ENCODE data around the gene PLEKHG1. TPM values are rescaled to one million over a fixed set of nuclear protein-coding genes. Genes with fewer than 3 reads are reported as not detected.

The PLEKHG1 gene
- total RNA-seq, 1 experiment from 2014 or later, result 2.7 TPM

DNA sequence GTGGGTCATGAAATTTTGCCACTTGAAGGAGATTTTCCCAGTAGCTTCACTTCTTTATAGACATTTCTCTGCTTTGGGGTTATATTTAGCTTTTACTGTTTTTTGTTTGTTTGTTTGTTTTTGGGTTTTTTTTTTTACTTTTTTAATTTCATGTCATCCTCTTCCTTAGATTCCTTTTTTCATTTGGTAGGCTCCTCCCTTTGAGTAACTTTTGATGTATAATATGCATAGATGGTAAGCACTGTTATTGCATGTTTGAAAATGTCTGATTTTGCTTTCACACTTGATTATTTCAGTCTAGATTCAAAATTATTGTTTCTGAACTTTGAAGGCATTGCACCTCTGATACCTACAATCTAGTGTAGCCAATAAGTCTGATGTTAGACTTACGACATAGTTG, 37.6 kb downstream of the PLEKHG1 start:
- no peak for TF ChIP-seq ZNF671 (CRISPR knock-in tag; IDR thresholded peaks at IDR 0.05)
- TF ChIP-seq, protein P1, sequence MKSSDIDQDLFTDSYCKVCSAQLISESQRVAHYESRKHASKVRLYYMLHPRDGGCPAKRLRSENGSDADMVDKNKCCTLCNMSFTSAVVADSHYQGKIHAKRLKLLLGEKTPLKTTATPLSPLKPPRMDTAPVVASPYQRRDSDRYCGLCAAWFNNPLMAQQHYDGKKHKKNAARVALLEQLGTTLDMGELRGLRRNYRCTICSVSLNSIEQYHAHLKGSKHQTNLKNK (CRISPR knock-in tag; IDR thresholded peaks at IDR 0.05), result no peak
- ATAC-seq (no peak), DNase-seq (ENCODE audit: low spot score) (no peak)
- CTCF ChIA-PET, result no interaction called here
- Mint-ChIP-seq H3K4me3 (no peak overlapping the region), H3K36me3 (no peaks in the 10 kb centered on the region), H3K27me3 (ENCODE audit: low read depth) (no peaks in the 10 kb centered on the region), H3K27ac (no peak overlapping the region), H3K4me1 (peaks cover 10% of the 10 kb centered on the region), H3K9me3 (no peaks in the 10 kb centered on the region)
- POLR2A ChIA-PET, result no interaction called here

DNA sequence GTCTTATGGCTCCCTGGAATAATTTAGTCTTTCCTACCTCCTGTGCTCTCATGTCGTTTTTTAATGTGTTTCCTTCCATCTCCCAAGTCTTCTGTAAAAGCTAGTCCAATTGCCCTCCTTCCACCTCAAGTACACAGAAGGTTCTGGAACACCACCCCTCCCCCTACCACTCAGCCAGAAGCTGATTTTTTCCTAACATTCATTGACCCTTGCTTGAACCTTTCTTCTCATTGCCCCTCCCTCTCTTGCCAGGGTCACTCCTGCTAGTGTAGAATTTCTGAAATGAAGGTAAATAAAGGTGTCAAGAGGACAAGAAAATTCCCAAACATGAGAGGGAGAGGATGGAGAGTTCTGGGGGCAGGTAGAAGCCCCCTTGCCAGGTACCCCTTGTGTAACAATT, 38.6 kb downstream of the PLEKHG1 start:
- Mint-ChIP-seq H3K9me3 (no peaks in the 10 kb centered on the region), H3K4me3 (no peak overlapping the region), H3K36me3 (no peaks in the 10 kb centered on the region), H3K4me1 (peaks cover 10% of the 10 kb centered on the region), H3K27ac (no peak overlapping the region; the same call in 1 of the 2 replicates), H3K27me3 (ENCODE audit: low read depth) (no peaks in the 10 kb centered on the region)
- CTCF ChIA-PET, result no interaction called here
- POLR2A ChIA-PET, result no interaction called here
- TF ChIP-seq, protein P2, sequence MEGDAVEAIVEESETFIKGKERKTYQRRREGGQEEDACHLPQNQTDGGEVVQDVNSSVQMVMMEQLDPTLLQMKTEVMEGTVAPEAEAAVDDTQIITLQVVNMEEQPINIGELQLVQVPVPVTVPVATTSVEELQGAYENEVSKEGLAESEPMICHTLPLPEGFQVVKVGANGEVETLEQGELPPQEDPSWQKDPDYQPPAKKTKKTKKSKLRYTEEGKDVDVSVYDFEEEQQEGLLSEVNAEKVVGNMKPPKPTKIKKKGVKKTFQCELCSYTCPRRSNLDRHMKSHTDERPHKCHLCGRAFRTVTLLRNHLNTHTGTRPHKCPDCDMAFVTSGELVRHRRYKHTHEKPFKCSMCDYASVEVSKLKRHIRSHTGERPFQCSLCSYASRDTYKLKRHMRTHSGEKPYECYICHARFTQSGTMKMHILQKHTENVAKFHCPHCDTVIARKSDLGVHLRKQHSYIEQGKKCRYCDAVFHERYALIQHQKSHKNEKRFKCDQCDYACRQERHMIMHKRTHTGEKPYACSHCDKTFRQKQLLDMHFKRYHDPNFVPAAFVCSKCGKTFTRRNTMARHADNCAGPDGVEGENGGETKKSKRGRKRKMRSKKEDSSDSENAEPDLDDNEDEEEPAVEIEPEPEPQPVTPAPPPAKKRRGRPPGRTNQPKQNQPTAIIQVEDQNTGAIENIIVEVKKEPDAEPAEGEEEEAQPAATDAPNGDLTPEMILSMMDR (IDR thresholded peaks at IDR 0.05), result no peak
- no peak for TF ChIP-seq ETV6 (CRISPR knock-in tag; IDR thresholded peaks at IDR 0.05)
- TF ChIP-seq ATF1 (CRISPR knock-in tag; IDR thresholded peaks at IDR 0.05), result no peak
- no peak for TF ChIP-seq ZNF671 (CRISPR knock-in tag; IDR thresholded peaks at IDR 0.05)
- no peak for TF ChIP-seq ZNF317 (CRISPR knock-in tag; IDR thresholded peaks at IDR 0.05; ENCODE audit: borderline replicate concordance, low read depth)
- TF ChIP-seq ZBTB43 (CRISPR knock-in tag; IDR thresholded peaks at IDR 0.05), result no peak
- no peak for TF ChIP-seq JUN (CRISPR knock-in tag; IDR thresholded peaks at IDR 0.05)
- no peak for TF ChIP-seq TEAD4 (CRISPR knock-in tag; IDR thresholded peaks at IDR 0.05)
- TF ChIP-seq ZNF423 (CRISPR knock-in tag; IDR thresholded peaks at IDR 0.05), result no peak
- TF ChIP-seq SOX15 (CRISPR knock-in tag; IDR thresholded peaks at IDR 0.05), result no peak
- TF ChIP-seq FOXP4 (CRISPR knock-in tag; IDR thresholded peaks at IDR 0.05), result no peak
- no peak for TF ChIP-seq TCF7 (CRISPR knock-in tag; IDR thresholded peaks at IDR 0.05; ENCODE audit: low read depth)
- TF ChIP-seq HMGXB4 (CRISPR knock-in tag; IDR thresholded peaks at IDR 0.05), result no peak
- TF ChIP-seq, protein P3, sequence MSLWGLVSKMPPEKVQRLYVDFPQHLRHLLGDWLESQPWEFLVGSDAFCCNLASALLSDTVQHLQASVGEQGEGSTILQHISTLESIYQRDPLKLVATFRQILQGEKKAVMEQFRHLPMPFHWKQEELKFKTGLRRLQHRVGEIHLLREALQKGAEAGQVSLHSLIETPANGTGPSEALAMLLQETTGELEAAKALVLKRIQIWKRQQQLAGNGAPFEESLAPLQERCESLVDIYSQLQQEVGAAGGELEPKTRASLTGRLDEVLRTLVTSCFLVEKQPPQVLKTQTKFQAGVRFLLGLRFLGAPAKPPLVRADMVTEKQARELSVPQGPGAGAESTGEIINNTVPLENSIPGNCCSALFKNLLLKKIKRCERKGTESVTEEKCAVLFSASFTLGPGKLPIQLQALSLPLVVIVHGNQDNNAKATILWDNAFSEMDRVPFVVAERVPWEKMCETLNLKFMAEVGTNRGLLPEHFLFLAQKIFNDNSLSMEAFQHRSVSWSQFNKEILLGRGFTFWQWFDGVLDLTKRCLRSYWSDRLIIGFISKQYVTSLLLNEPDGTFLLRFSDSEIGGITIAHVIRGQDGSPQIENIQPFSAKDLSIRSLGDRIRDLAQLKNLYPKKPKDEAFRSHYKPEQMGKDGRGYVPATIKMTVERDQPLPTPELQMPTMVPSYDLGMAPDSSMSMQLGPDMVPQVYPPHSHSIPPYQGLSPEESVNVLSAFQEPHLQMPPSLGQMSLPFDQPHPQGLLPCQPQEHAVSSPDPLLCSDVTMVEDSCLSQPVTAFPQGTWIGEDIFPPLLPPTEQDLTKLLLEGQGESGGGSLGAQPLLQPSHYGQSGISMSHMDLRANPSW (CRISPR knock-in tag; conservative IDR thresholded peaks at IDR 0.05; ENCODE audit: low read depth), result no peak
- DNase-seq (ENCODE audit: low spot score) (no peak), ATAC-seq (no peak)

Data from WTC11 (cell line).